Glutamatergic neuron (in vitro differentiated cells): Measurements from ENCODE around the gene PSKH1. TPM values are rescaled to one million over a fixed set of nuclear protein-coding genes. Genes with fewer than 3 reads are reported as not detected.

Experiments
- DNase-seq: peaks from one replicate; pipeline ENCODE4 v3.0.0; 2022
- H3K27ac Mint-ChIP-seq: one replicate; pipeline ENCODE4 v1.8.0; 2020; ENCODE audit warnings: mild to moderate bottlenecking, mixed read lengths, inconsistent platforms; ENCODE audit not compliant: unreplicated experiment
- H3K27me3 Mint-ChIP-seq: one replicate; pipeline ENCODE4 v1.8.0; 2020; ENCODE audit warnings: mild to moderate bottlenecking, moderate library complexity, mixed read lengths, inconsistent platforms; ENCODE audit not compliant: unreplicated experiment
- H3K36me3 Mint-ChIP-seq: one replicate; pipeline ENCODE4 v1.8.0; 2020; ENCODE audit warnings: mild to moderate bottlenecking, mixed read lengths, inconsistent platforms; ENCODE audit not compliant: unreplicated experiment
- H3K4me1 Mint-ChIP-seq: one replicate; pipeline ENCODE4 v1.8.0; 2020; ENCODE audit warnings: mild to moderate bottlenecking, low read depth, mixed read lengths, inconsistent platforms; ENCODE audit not compliant: unreplicated experiment
- H3K4me3 Mint-ChIP-seq: one replicate; pipeline ENCODE4 v1.8.0; 2020; ENCODE audit warnings: mild to moderate bottlenecking, mixed read lengths, inconsistent platforms; ENCODE audit not compliant: unreplicated experiment
- H3K9me3 Mint-ChIP-seq: one replicate; pipeline ENCODE4 v1.8.0; 2020; ENCODE audit warnings: mild to moderate bottlenecking, moderate library complexity, mixed read lengths, inconsistent platforms; ENCODE audit not compliant: unreplicated experiment
- CTCF ChIP-seq: fragments of 200-600 bp; sonication (generic); IDR thresholded peaks from one replicate; pipeline ENCODE4 v1.5.0; 2021; ENCODE audit not compliant: partially characterized antibody, unreplicated experiment
- total RNA-seq: library from RNA; stranded (reverse); fragmentation: NEBNext Ultra II Directional; extraction: Animal tissue kit (Norgen Biotek cat#: 25700); gene quantifications from one replicate; pipeline ENCODE4 v1.2.1, GENCODE V29; 2021; ENCODE audit not compliant: unreplicated experiment

The PSKH1 gene
- total RNA-seq, 1 donor from 2014 or later: 27.9 TPM

DNA sequence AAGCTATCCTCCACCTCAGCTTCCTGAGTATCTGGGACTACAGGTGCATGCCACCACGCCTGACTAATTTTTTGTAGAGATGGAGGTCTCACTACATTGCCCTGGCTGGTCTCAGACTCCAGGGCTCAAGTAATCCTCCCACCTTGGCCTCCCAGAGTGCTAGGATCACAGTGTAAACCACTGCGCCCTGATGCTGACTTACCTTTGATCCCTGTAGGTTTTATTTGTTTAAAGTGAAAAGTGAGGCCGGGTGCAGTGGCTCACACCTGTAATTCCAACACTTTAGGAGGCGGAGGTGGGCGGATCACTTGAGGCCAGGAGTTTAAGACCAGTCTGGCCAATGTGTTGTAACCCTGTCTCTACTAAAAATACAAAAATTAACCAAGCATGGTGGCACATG, 8.7 kb downstream of the PSKH1 start:
- no peak for TF ChIP-seq CTCF
- H3K4me1 Mint-ChIP-seq: peaks cover 10% of the 10 kb centered on the region
- H3K27me3 Mint-ChIP-seq: peaks cover 2% of the 10 kb centered on the region
- no peaks in the 10 kb centered on the region for H3K9me3 Mint-ChIP-seq
- H3K27ac Mint-ChIP-seq: no peak overlapping the region
- no peaks in the 10 kb centered on the region for H3K36me3 Mint-ChIP-seq
- no peak overlapping the region for H3K4me3 Mint-ChIP-seq
- DNase-seq: no peak

- Mint-ChIP-seq H3K27ac (no peak overlapping the region), H3K9me3 (peaks cover 1% of the 10 kb centered on the region), H3K4me3 (no peak overlapping the region), H3K36me3 (no peaks in the 10 kb centered on the region), H3K27me3 (peaks cover 2% of the 10 kb centered on the region), H3K4me1 (peaks cover 10% of the 10 kb centered on the region)
- DNase-seq: no peak
- no peak for TF ChIP-seq CTCF
Measured at GRCh38 chr16:67902831-67903230, 9.8 kb downstream of the PSKH1 start.

- no peak for TF ChIP-seq CTCF
- H3K27ac Mint-ChIP-seq: no peak overlapping the region
- no peaks in the 10 kb centered on the region for H3K36me3 Mint-ChIP-seq
- H3K9me3 Mint-ChIP-seq: peaks cover 4% of the 10 kb centered on the region
- H3K4me3 Mint-ChIP-seq: peak overlapping the region; percentile 25
- no peaks in the 10 kb centered on the region for H3K27me3 Mint-ChIP-seq
- no peak for DNase-seq
- H3K4me1 Mint-ChIP-seq: no peaks in the 10 kb centered on the region
Measured at GRCh38 chr16:67907397-67908180, 14.5 kb downstream of the PSKH1 start.

DNA sequence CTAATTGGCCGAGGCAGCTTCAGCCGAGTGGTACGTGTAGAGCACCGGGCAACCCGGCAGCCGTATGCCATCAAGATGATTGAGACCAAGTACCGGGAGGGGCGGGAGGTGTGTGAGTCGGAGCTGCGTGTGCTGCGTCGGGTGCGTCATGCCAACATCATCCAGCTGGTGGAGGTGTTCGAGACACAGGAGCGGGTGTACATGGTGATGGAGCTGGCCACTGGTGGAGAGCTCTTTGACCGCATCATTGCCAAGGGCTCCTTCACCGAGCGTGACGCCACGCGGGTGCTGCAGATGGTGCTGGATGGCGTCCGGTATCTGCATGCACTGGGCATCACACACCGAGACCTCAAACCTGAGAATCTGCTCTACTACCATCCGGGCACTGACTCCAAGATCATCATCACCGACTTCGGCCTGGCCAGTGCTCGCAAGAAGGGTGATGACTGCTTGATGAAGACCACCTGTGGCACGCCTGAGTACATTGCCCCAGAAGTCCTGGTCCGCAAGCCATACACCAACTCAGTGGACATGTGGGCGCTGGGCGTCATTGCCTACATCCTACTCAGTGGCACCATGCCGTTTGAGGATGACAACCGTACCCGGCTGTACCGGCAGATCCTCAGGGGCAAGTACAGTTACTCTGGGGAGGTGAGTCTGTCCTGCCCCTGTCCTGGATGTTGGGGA, 16.1 kb downstream of the PSKH1 start:
- TF ChIP-seq CTCF: no peak
- Mint-ChIP-seq H3K4me1 (no peaks in the 10 kb centered on the region), H3K9me3 (peaks cover 4% of the 10 kb centered on the region), H3K4me3 (no peak overlapping the region), H3K27ac (no peak overlapping the region), H3K27me3 (no peaks in the 10 kb centered on the region), H3K36me3 (no peaks in the 10 kb centered on the region)
- DNase-seq: no peak

DNA sequence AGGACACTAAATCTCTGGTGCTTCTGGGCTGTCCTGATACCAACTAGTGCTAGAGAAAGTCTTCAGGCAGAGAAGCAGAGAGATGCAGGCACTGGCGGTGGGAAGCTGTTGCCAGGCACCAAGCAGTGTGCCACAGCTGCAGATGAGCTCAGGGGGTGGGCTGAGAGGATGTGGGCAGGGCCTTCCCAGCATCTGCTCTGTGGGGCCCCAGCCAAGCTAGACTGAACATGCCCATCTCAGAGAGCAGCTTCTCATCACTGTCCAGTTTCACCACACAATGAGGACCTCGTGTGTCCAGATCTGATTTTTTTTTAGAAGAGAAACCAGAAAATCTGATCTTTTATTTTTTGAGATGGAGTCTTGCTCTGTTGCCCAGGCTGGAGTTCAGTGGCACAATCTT, 17.1 kb downstream of the PSKH1 start:
- Mint-ChIP-seq H3K4me3 (no peak overlapping the region), H3K27me3 (peaks cover 2% of the 10 kb centered on the region)

More for the DNA sequence above, 17.1 kb downstream of the PSKH1 start:
- TF ChIP-seq CTCF: no peak
- Mint-ChIP-seq H3K4me1 (peaks cover 4% of the 10 kb centered on the region), H3K9me3 (peaks cover 4% of the 10 kb centered on the region), H3K27ac (no peak overlapping the region), H3K36me3 (no peaks in the 10 kb centered on the region)
- DNase-seq: no peak
